Measurements from ENCODE around the gene FIGLA.
"Not testable (repeated sequence)": the region's sequence is repeated elsewhere in the genome, so short reads cannot be mapped to it uniquely, and the experiment has no call there.

The FIGLA gene

GRCh38 chr2:70808983-70809958 is 18.8 kb upstream of the FIGLA start:
- DNase-seq (ENCODE audit: low spot score) (no peak), FAIRE-seq (no peak)

DNA sequence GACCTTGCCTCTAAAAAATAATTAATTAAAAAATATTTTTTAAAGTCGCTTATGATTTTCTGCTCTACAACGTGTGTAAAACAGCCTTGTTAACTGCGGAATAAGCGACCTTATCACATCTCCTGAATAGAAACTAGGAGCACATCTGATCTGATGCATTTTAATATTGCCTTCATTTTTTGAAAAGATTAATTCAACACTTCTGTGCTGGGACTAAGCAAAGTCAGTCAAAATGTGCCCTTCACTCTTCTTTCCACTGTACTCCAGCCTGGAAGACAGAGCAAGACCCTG is 17.3 kb upstream of the FIGLA start:
- FAIRE-seq (no peak), DNase-seq (ENCODE audit: low spot score) (no peak)

GRCh38 chr2:70807102-70807827 is 16.8 kb upstream of the FIGLA start:
- DNase-seq (ENCODE audit: low spot score) (no peak), FAIRE-seq (no peak)

GRCh38 chr2:70806620-70807019 is 16.2 kb upstream of the FIGLA start:
- no peak for DNase-seq (ENCODE audit: low spot score)

DNA sequence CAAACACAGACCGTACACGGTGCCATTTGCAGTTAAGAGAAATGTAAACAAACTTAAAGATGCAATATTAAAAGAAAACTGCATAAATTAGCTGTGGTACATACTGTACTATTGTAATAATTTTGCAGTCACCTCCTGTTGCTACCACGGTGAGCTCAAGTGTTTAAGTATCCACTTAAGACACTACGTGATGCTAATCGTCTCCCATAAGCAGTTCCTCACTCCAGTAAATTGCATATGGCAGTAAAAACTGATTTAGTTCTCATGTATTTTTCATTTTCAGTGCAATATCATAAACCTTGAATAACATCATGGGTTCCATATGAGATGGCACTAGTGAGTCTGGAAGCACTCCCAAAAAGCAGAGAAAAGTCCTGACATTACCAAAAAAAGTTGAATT is 15.6 kb upstream of the FIGLA start:
- no peak for FAIRE-seq
- DNase-seq (ENCODE audit: low spot score), result no peak

More at GRCh38 chr2:70806620-70807019, 16.2 kb upstream of the FIGLA start:
- no peak for FAIRE-seq

DNA sequence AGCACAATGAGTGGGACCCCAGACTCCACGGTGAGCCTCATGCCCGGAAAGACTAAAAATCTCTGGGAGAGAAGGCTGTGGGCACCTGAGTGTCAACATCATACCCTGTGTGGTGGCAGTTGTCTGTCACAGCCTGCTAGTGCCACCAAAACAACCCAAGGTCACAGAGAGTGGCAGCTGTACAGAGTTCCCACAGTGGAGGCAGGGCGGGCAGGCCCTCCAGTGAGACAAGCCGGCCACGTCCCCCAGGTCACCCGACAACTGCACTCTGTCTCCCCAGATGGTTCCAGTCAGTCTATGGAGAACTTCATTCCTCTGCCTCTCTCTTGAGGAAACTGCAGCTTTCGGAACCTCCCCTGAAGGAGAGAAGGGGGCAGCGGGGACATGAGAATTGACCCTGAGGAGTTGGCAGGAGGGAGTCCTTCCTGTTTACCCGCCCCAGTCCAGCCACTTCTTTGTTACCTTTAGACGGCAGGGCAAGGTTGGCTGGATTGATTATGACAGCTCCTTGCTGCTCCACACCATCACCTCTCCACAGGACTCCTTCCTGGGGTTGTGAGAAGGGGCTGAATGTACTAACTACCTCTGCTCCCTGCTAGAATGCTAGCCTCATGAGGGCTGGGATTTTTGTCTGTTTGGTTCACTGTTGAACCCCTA is 11.3 kb upstream of the FIGLA start:
- FAIRE-seq (no peak), DNase-seq (ENCODE audit: low spot score) (no peak)

- DNase-seq (ENCODE audit: low spot score), result no peak
- no peak for FAIRE-seq
These were observed 9.3 kb upstream of the FIGLA start for GRCh38 chr2:70799706-70800105.

GRCh38 chr2:70797996-70798395 is 7.6 kb upstream of the FIGLA start:
- FAIRE-seq, result not testable (repeated sequence)

DNA sequence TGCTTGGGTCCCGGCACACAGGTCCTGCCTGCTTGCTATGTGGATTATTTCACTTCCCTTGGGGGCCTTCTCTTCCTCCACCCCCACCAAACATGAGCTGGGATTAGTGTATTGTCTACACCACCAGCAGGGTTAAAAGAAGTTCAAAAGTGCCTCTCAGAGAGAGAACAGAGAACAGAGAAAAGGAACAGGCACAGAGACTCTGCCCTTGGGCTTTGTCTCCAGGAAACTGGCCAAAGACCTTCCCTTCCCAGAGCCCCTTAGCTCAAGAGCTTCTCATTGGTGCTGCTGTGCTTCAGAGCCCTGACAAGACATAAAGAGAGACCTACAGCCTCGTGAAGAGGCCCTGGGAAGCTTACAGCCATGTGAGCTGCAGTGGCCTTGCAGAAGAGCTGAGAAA is 7.1 kb upstream of the FIGLA start:
- FAIRE-seq, result no peak
- DNase-seq (ENCODE audit: low spot score), result no peak

More at GRCh38 chr2:70797996-70798395, 7.6 kb upstream of the FIGLA start:
- DNase-seq (ENCODE audit: low spot score), result not testable (repeated sequence)

GRCh38 chr2:70796262-70796661 is 5.8 kb upstream of the FIGLA start:
- no peak for DNase-seq (ENCODE audit: low spot score)
- FAIRE-seq, result no peak

DNA sequence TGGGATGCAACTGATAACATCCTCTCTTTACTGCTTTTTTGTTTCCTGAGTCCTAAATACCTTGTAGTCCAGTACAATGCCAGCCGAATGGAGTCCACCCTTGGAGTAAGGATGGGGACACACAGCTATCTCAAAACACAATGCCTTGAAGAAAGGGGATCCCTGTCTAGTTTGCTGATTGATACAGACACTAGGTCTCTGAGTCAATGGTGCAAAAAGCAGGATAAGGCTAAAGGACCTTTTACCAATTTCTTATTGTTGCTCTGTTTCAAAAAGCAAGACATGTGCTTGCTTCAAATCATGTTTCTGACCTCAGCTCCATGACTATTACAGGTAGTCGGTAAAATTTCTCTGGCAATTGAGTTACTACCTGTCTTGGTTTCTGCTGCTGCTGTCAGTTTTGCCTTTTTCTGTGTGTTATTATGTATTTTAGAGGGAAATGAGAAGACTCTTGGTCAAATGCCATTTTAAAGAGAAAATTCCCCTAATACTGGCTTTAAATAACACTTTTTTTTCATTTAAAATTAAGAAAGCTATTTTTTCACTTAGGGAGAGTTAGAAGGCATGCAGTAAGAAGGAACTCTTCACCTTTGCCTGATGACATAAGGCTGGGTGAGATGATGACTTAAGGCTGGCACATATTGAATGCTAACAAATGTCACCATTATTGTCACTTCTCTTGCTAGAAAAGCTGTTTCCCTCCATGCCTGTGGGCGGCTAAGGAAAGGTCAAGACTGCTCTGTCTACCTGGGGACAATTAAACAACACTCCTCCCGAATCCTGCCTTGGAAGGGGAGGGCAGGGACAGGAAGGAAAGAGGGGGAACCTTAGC is 4.9 kb upstream of the FIGLA start:
- FAIRE-seq (no peak), DNase-seq (ENCODE audit: low spot score) (no peak)

DNA sequence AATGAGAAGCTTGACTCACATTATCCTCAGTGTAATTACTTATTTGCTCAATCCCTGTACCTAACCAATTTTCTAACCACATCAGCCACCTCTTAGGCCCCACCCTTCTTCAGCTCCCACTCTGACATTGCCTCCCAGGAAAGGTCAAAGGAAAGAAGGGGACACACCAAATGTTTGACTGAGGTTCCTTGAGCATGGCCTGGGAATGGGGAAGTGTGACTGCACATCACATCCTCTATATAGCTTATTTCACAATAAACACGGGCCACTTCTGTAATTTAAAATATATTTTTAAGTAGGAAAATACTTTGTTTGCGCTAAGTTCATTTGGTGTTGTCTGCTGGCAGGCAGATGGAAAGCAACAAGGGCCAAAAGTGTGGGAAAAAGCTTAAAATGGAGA is 3.0 kb upstream of the FIGLA start:
- no peak for FAIRE-seq

DNA sequence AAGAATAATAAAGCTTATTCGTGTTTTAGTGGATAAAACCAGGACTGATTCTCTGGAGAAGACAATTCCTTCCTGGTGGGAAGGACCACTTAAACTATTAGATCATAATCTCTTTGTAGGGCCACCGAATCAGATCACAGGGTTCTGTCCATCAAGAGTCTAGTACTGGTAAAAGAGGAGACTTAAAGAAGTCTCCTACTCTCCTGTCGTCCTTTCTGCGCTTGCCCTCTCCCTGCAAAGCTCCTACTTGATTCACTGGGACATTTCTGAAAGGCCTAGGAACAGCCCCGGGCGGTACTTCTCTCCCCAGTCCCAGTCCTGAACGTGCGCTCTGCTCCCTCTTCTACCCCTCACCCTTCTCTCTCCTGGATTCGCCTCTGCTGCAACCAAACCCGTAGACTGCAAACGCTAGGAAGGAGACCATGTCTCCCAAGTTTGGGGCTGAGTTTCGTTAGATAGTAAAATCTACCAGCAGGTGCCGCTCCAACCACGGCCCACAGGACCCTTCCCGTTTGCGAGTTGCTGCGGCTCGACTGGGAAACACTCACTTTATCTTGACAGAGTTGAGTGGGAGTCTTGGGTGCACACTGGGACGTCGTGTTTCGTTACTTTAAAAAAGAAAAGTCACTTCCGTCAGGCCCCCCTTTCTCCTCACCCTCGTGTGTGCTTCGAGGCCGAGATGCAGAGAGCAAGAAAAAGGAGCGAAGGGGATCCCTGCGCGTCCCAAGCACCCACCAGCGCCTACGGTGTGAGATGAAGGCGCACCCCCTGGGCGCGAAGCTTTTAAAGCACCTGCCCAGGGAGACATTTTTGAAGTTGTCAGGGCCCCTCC is 923 bp downstream of the FIGLA start:
- DNase-seq (ENCODE audit: low spot score) (no peak), FAIRE-seq (no peak)

More for the DNA sequence above, 3.0 kb upstream of the FIGLA start:
- DNase-seq (ENCODE audit: low spot score), result no peak

GRCh38 chr2:70785137-70785911 is 5.1 kb downstream of the FIGLA start:
- no peak for FAIRE-seq

DNA sequence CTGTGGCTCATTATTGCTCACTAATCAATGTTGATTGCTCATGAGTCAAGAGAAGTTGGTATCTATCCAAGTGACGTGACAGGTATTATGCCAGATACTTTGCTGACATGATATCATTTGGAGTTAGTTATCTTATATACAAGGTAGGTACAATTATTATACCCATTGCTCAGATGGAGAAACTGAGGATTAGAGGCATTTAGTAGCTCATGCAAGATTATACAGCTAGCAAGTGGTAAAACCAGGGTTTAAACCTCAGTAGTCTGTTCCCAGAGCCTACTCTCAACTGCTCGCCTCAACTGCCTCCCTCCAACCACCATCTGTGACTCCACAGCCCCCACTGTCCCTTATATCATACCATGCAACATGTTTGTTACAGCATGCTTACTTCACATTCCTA is 6.1 kb downstream of the FIGLA start:
- DNase-seq (ENCODE audit: low spot score) (no peak), FAIRE-seq (no peak)

More at GRCh38 chr2:70785137-70785911, 5.1 kb downstream of the FIGLA start:
- DNase-seq (ENCODE audit: low spot score), result no peak

GRCh38 chr2:70779911-70780545 is 10.4 kb downstream of the FIGLA start:
- no peak for FAIRE-seq
- no peak for DNase-seq (ENCODE audit: low spot score)

GRCh38 chr2:70779491-70779890 is 11.0 kb downstream of the FIGLA start:
- DNase-seq (ENCODE audit: low spot score) (no peak), FAIRE-seq (no peak)

GRCh38 chr2:70778676-70779075 is 11.8 kb downstream of the FIGLA start:
- FAIRE-seq (no peak), DNase-seq (ENCODE audit: low spot score) (no peak)

- no peak for DNase-seq (ENCODE audit: low spot score)
- no peak for FAIRE-seq
These were observed 13.0 kb downstream of the FIGLA start for GRCh38 chr2:70777450-70777849.
